Measurements from ENCODE around the gene ADNP. TPM values are rescaled to one million over a fixed set of nuclear protein-coding genes. Genes with fewer than 3 reads are reported as not detected.
A peak's percentile ranks its signal among the peaks of the same experiment; 100 is the strongest.

Gene ADNP
- total RNA-seq, 1 donor from 2014 or later = 75.4 TPM

DNA sequence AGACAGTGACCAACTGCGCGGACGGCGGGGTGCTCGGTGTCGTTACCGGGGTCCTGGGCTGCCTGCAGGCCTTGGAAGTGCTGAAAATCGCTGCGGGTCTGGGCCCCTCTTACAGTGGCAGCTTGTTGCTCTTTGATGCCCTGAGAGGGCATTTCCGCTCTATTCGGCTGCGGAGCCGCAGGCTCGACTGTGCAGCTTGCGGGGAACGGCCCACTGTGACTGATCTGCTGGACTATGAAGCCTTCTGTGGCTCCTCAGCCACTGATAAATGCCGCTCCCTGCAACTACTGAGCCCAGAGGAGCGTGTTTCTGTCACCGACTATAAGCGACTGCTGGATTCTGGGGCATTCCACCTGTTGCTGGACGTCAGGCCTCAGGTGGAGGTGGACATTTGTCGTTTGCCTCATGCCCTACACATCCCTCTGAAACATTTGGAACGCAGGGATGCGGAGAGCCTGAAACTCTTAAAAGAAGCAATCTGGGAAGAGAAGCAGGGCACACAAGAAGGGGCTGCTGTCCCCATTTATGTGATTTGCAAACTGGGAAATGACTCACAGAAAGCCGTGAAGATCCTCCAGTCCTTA is 28.4 kb upstream of the ADNP start:
- H3K36me3 Mint-ChIP-seq = peaks cover 11% of the 10 kb centered on the region
- Histone ChIP-seq H2AFZ (replicated peaks) (no peak overlapping the region), H3K9me3 (ENCODE audit: low read depth) (no peaks in the 10 kb centered on the region), H3K36me3 (peaks cover 4% of the 10 kb centered on the region), H3K27ac (no peak overlapping the region), H3K4me2 (peak overlapping the region; percentile 92), H3F3A (ENCODE audit: low read depth) (peaks cover 5% of the 10 kb centered on the region), H3K79me2 (ENCODE audit: low read depth) (peaks cover 70% of the 10 kb centered on the region), H3K9ac (peak overlapping the region; percentile 98), H3K4me1 (peaks cover 13% of the 10 kb centered on the region), H3K4me3 (peak overlapping the region; percentile 94), H3K27me3 (no peaks in the 10 kb centered on the region), H4K20me1 (ENCODE audit: low read depth) (peaks cover 50% of the 10 kb centered on the region)
- no peak for DNase-seq (ENCODE audit: low spot score)
- peaks cover 4% of the 10 kb centered on the region for H3K27me3 Mint-ChIP-seq (ENCODE audit: insufficient read depth, low read depth)
- H3K4me3 Mint-ChIP-seq = peak overlapping the region; percentile 100
- H3K4me1 Mint-ChIP-seq = peaks cover 32% of the 10 kb centered on the region
- no peak overlapping the region for H3K27ac Mint-ChIP-seq
- TF ChIP-seq EZH2phosphoT487 (IDR thresholded peaks at IDR 0.05) (no peak), EZH2 (IDR thresholded peaks at IDR 0.05) (no peak)
- TF ChIP-seq, protein P1, sequence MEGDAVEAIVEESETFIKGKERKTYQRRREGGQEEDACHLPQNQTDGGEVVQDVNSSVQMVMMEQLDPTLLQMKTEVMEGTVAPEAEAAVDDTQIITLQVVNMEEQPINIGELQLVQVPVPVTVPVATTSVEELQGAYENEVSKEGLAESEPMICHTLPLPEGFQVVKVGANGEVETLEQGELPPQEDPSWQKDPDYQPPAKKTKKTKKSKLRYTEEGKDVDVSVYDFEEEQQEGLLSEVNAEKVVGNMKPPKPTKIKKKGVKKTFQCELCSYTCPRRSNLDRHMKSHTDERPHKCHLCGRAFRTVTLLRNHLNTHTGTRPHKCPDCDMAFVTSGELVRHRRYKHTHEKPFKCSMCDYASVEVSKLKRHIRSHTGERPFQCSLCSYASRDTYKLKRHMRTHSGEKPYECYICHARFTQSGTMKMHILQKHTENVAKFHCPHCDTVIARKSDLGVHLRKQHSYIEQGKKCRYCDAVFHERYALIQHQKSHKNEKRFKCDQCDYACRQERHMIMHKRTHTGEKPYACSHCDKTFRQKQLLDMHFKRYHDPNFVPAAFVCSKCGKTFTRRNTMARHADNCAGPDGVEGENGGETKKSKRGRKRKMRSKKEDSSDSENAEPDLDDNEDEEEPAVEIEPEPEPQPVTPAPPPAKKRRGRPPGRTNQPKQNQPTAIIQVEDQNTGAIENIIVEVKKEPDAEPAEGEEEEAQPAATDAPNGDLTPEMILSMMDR (IDR thresholded peaks at IDR 0.05) = no peak
- no peaks in the 10 kb centered on the region for H3K9me3 Mint-ChIP-seq

DNA sequence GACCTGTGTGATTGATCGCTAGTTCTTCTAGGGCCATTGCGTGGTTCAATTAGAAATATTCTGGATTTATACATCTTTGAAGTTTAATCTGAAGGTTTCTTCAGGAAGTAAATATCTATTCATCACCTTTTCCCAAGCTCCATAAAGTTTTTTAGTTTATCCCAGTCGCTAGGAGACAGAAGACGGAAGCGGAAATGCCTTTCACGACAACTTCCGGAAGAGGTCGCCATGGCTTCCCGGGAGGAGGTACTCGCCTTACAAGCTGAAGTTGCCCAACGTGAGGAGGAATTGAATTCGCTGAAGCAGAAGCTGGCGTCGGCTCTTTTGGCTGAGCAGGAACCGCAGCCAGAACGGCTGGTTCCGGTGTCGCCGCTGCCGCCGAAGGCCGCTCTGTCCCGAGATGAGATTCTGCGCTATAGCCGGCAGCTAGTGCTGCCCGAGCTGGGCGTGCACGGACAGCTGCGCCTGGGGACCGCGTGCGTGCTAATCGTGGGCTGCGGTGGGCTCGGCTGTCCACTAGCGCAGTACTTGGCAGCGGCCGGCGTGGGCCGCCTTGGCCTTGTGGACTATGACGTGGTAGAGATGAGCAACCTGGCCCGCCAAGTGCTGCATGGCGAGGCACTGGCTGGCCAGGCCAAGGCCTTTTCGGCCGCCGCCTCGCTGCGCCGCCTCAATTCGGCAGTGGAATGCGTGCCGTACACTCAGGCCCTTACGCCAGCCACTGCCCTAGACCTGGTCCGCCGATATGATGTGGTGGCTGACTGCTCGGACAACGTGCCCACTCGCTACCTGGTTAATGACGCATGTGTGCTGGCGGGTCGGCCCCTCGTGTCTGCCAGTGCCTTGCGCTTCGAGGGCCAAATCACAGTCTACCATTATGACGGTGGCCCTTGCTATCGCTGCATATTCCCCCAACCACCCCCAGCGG is 27.6 kb upstream of the ADNP start, which contains the start of gene MOCS3:
Gene MOCS3, plus strand, starts transcription at position 204 of the 928 bp plus-strand sequence. Its CDS starts 25 bp downstream, at position 229.
- H3K9me3 Mint-ChIP-seq = no peaks in the 10 kb centered on the region
- H3K4me1 ChIP-seq = peaks cover 13% of the 10 kb centered on the region
- peaks cover 4% of the 10 kb centered on the region for H3K27me3 Mint-ChIP-seq (ENCODE audit: insufficient read depth, low read depth)
- H3K4me1 Mint-ChIP-seq = peaks cover 32% of the 10 kb centered on the region
- H3F3A ChIP-seq (ENCODE audit: low read depth) = peaks cover 5% of the 10 kb centered on the region
- peak within 1 kb of the TSS; percentile 100 for H3K27ac Mint-ChIP-seq
- peak within 1 kb of the TSS; percentile 100 for H3K4me3 Mint-ChIP-seq
- H3K9me3 ChIP-seq (ENCODE audit: low read depth) = no peaks in the 10 kb centered on the region
- H3K36me3 Mint-ChIP-seq = peaks cover 11% of the 10 kb centered on the region
- H3K4me2 ChIP-seq = peak within 1 kb of the TSS; percentile 92
- peaks cover 58% of the 10 kb centered on the region for H4K20me1 ChIP-seq (ENCODE audit: low read depth)
- H3K27ac ChIP-seq = peak within 1 kb of the TSS; percentile 96
- no peaks in the 10 kb centered on the region for H3K27me3 ChIP-seq
- peak within 1 kb of the TSS; percentile 98 for H2AFZ ChIP-seq (replicated peaks)
- peaks cover 4% of the 10 kb centered on the region for H3K36me3 ChIP-seq
- H3K79me2 ChIP-seq (ENCODE audit: low read depth) = peaks cover 78% of the 10 kb centered on the region
- DNase-seq (ENCODE audit: low spot score) = peak; percentile 94
- H3K9ac ChIP-seq = peak within 1 kb of the TSS; percentile 98
- H3K4me3 ChIP-seq = peak within 1 kb of the TSS; percentile 94
- TF ChIP-seq, protein P1 (IDR thresholded peaks at IDR 0.05) = no peak
- no peak for TF ChIP-seq EZH2phosphoT487 (IDR thresholded peaks at IDR 0.05)
- TF ChIP-seq EZH2 (IDR thresholded peaks at IDR 0.05) = no peak

DNA sequence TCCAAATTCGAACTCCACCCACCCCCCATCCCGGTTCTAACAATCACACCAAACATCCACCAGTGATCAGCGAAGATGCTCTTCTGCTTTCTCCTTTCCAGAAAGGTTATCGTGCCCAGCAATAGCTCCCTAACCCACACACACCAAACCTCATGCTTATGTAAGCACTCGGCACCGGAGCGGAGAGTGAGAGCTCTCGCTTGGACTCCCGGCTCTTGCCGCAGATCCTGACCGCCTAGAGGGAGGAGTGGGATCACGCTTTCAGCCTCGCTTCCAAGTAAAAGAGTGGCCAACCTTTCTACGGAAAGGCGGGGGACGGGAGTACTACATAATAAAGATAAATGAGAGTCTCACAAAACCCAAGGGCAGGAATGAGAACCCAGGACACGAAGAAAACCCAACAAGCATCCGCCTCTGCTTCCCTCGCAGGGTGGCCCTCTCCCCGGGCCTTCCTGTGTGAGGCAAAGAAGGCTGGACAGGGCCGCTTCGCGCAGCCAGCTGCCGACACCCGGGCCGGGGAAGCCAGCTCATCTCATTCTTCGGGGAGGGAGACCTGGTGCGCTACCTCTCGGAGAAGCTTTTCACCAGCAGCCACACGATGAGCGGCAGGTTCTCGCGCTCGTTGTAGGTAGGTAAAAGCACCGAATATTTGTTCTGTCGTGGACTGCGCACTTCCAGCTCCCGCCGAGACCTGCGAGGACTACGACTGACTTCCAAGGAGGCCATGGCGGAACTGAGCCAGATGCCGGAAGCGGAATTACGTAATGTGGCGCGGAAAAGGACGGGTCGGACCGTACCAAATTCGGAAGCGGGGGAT is 26.8 kb upstream of the ADNP start, which contains the start of gene DPM1:
Gene DPM1, minus strand, starts transcription at position 735 of the 817 bp plus-strand sequence. Its CDS starts 9 bp downstream, at position 726.
- Mint-ChIP-seq H3K4me3 (peak within 1 kb of the TSS; percentile 100), H3K4me1 (peaks cover 32% of the 10 kb centered on the region), H3K9me3 (no peaks in the 10 kb centered on the region), H3K27ac (peak within 1 kb of the TSS; percentile 100), H3K27me3 (ENCODE audit: insufficient read depth, low read depth) (peaks cover 4% of the 10 kb centered on the region), H3K36me3 (peaks cover 11% of the 10 kb centered on the region)
- peak within 1 kb of the TSS; percentile 98 for H3K9ac ChIP-seq
- peak; percentile 94 for DNase-seq (ENCODE audit: low spot score)
- peaks cover 5% of the 10 kb centered on the region for H3F3A ChIP-seq (ENCODE audit: low read depth)
- TF ChIP-seq EZH2 (IDR thresholded peaks at IDR 0.05) = no peak
- TF ChIP-seq EZH2phosphoT487 (IDR thresholded peaks at IDR 0.05) = no peak
- TF ChIP-seq, protein P1 (IDR thresholded peaks at IDR 0.05) = no peak
- peak within 1 kb of the TSS; percentile 94 for H3K4me3 ChIP-seq
- peak within 1 kb of the TSS; percentile 98 for H2AFZ ChIP-seq (replicated peaks)
- peaks cover 87% of the 10 kb centered on the region for H3K79me2 ChIP-seq (ENCODE audit: low read depth)
- peaks cover 4% of the 10 kb centered on the region for H3K36me3 ChIP-seq
- peak within 1 kb of the TSS; percentile 92 for H3K4me2 ChIP-seq
- no peaks in the 10 kb centered on the region for H3K9me3 ChIP-seq (ENCODE audit: low read depth)
- H4K20me1 ChIP-seq (ENCODE audit: low read depth) = peaks cover 67% of the 10 kb centered on the region
- no peaks in the 10 kb centered on the region for H3K27me3 ChIP-seq
- peak within 1 kb of the TSS; percentile 96 for H3K27ac ChIP-seq
- H3K4me1 ChIP-seq = peaks cover 13% of the 10 kb centered on the region
